GM12891 (cell line): ENCODE data around the gene BNC2.

Experiments
- PAX5 ChIP-seq: IDR thresholded peaks from 2 replicates; pipeline ENCODE4 v1.6.1; 2011; ENCODE audit warnings: low read length, moderate library complexity, mild to moderate bottlenecking; ENCODE audit not compliant: insufficient read depth, severe bottlenecking
- POLR2A ChIP-seq: IDR thresholded peaks from 2 replicates; pipeline ENCODE4 v1.6.1; 2011; ENCODE audit warnings: low read depth, low read length, control low read depth
- POLR2AphosphoS5 ChIP-seq: IDR thresholded peaks from 2 replicates; pipeline ENCODE4 v1.6.1; 2011; ENCODE audit warnings: low read depth, low read length, control low read depth
- POU2F2 ChIP-seq: IDR thresholded peaks from 2 replicates; pipeline ENCODE4 v1.6.1; 2011; ENCODE audit warnings: low read depth, mild to moderate bottlenecking, control low read depth, low read length, moderate library complexity
- SPI1 ChIP-seq: IDR thresholded peaks from 2 replicates; pipeline ENCODE4 v1.6.1; 2011; ENCODE audit warnings: low read depth, low read length, control low read depth
- TAF1 ChIP-seq: IDR thresholded peaks from 2 replicates; pipeline ENCODE4 v1.6.1; 2011; ENCODE audit warnings: low read depth, low read length, control low read depth

GRCh38 chr9:16898464-16898863 is 28.0 kb upstream of the BNC2 start:
- TF ChIP-seq POLR2A, result no peak
- no peak for TF ChIP-seq POLR2AphosphoS5
- TF ChIP-seq TAF1, result no peak
- TF ChIP-seq SPI1, result no peak
- no peak for TF ChIP-seq PAX5
- TF ChIP-seq POU2F2, result no peak
